GM12878 (cell line): Measurements from ENCODE around the gene PRM2. TPM values are rescaled to one million over a fixed set of nuclear protein-coding genes. Genes with fewer than 3 reads are reported as not detected.

Experiments used
- ATAC-seq: fragments of 200-7000 bp; cut with Tn5 transposase; 3 replicates; pipeline ENCODE4 v1.9.1; 2020; ENCODE audit warnings: mild to moderate bottlenecking, moderate library complexity
- BruUV-seq: library from RNA; stranded (reverse); fragments of 400-500 nt; replicated peaks from 2 replicates; lab custom pipeline; 2021; lab: Mats Ljungman, UMichigan
- CTCF ChIA-PET: fragments of 300-600 bp; sonication (Branson Sonifier 250); formaldehyde crosslinking; extraction: SDS; loops from one replicate; lab custom pipeline; 2021; ENCODE audit warnings: inconsistent platforms; lab: Yijun Ruan, JAX
- POLR2A ChIA-PET: fragments of 350-600 bp; formaldehyde crosslinking; extraction: SDS; loops from one replicate; lab custom pipeline; 2021; ENCODE audit warnings: inconsistent platforms; lab: Charles Lee
- RAD21 ChIA-PET: fragments of 300-600 bp; sonication (Branson Sonifier 250); formaldehyde crosslinking; loops from one replicate; lab custom pipeline; 2023; ENCODE audit warnings: antibody characterized with exemption; ENCODE audit not compliant: unreplicated experiment; lab: Charles Lee
- SMC1A ChIA-PET: fragments of 300-600 bp; sonication (Branson Sonifier 250); formaldehyde crosslinking; loops from one replicate; lab custom pipeline; 2023; ENCODE audit not compliant: unreplicated experiment, uncharacterized antibody; lab: Charles Lee
- DNase-seq: peaks from one replicate; pipeline ENCODE4 v3.0.0-alpha.2; 2011; ENCODE audit warnings: low read depth, low spot score
- FAIRE-seq: peaks from 3 replicates; lab custom pipeline; 2011; peaks lifted over from hg19 to GRCh38; lab: Jason Lieb, UNC
- H2AFZ ChIP-seq: 2 replicates; pipeline ENCODE4 v1.6.0; 2011; ENCODE audit warnings: low read depth, low read length, control low read depth; ENCODE audit not compliant: control insufficient read depth
- H3K27ac ChIP-seq: 2 replicates; pipeline ENCODE4 v1.5.1; 2011; ENCODE audit warnings: control low read depth; ENCODE audit not compliant: control insufficient read depth, insufficient read depth
- H3K27me3 ChIP-seq, 2 experiments: replicated peaks in 1 of 2; 2 replicates each; pipeline versions ENCODE4 v1.6.0 to v1.6.1; 2011; ENCODE audit warnings: low read length in 1 of 2; ENCODE audit not compliant: control insufficient read depth in 2 of 2, insufficient read depth in 2 of 2
- H3K36me3 ChIP-seq, 2 experiments: 2 replicates each; pipeline ENCODE4 v1.5.1; 2011; ENCODE audit warnings: low read length in 1 of 2; ENCODE audit not compliant: control insufficient read depth in 2 of 2, insufficient read depth in 2 of 2
- H3K4me1 ChIP-seq: 2 replicates; pipeline ENCODE4 v1.6.1; 2011; ENCODE audit warnings: mild to moderate bottlenecking, low read length, moderate library complexity, mixed read lengths; ENCODE audit not compliant: control insufficient read depth, insufficient read depth
- H3K4me2 ChIP-seq: 2 replicates; pipeline ENCODE4 v1.6.0; 2011; ENCODE audit warnings: control low read depth; ENCODE audit not compliant: control insufficient read depth, insufficient read depth
- H3K4me3 ChIP-seq: fragments of 200-600 bp; sonication (generic); 2 replicates; pipeline ENCODE4 v1.5.1; 2016
- H3K79me2 ChIP-seq: 2 replicates; pipeline ENCODE4 v1.6.0; 2011; ENCODE audit warnings: low read length; ENCODE audit not compliant: control insufficient read depth, insufficient read depth
- H3K9ac ChIP-seq: 2 replicates; pipeline ENCODE4 v1.8.0; 2011; ENCODE audit warnings: low read length, control low read depth, mixed read lengths; ENCODE audit not compliant: control insufficient read depth, insufficient read depth
- H3K9me3 ChIP-seq: replicated peaks from 3 replicates; pipeline ENCODE4 v1.5.1; 2011; ENCODE audit warnings: mild to moderate bottlenecking, low read length; ENCODE audit not compliant: control insufficient read depth, insufficient read depth
- H4K20me1 ChIP-seq: 2 replicates; pipeline ENCODE4 v1.6.0; 2011; ENCODE audit not compliant: control insufficient read depth, insufficient read depth
- RFX5 ChIP-seq: IDR thresholded peaks from 2 replicates; pipeline ENCODE4 v1.6.1; 2011; ENCODE audit warnings: low read depth, low read length, improper control_type of control experiment
- SMAD1 ChIP-seq: fragments of 450-650 bp; IDR thresholded peaks from 2 replicates; pipeline ENCODE4 v1.6.1; 2018; ENCODE audit warnings: mild to moderate bottlenecking, low read depth; ENCODE audit not compliant: partially characterized antibody
- SP1 ChIP-seq: IDR thresholded peaks from one replicate; pipeline ENCODE4 v1.6.1; 2011; ENCODE audit warnings: low read depth, low read length
- TCF3 ChIP-seq: IDR thresholded peaks from 2 replicates; pipeline ENCODE4 v1.6.1; 2012; ENCODE audit warnings: low read depth, mild to moderate bottlenecking, low read length, borderline replicate concordance; ENCODE audit not compliant: insufficient read depth
- ZBTB4 ChIP-seq: fragments of 450-650 bp; formaldehyde crosslinking; IDR thresholded peaks from 2 replicates; pipeline ENCODE4 v1.4.0; 2022; ENCODE audit warnings: mild to moderate bottlenecking, moderate library complexity
- WGBS: methylation state at CpG from one replicate; pipeline ENCODE4 v1.1.6; 2016; ENCODE audit warnings: low lambda C conversion rate; ENCODE audit not compliant: insufficient replicate concordance, insufficient coverage; ENCODE audit errors: missing lambda C conversion rate; 5-methylcytosine and 5-hydroxymethylcytosine counted together
- in situ Hi-C: fragments of 300-500 bp; cut with MboI; formaldehyde crosslinking; loops from 9 replicates; pipeline ENCODE4 v1.14.3; 2018; ENCODE audit warnings: mixed read lengths
- intact Hi-C: fragments of 100-400 bp; cut with micrococcal nuclease; formaldehyde crosslinking; loops from one replicate; pipeline ENCODE4 v1.14.2; 2022; ENCODE audit not compliant: unreplicated experiment
- polyA plus RNA-seq, 11 experiments: library from polyadenylated mRNA; depleted of rRNA in 4 of 11; unstranded in 6 of 11; stranded (reverse) in 5 of 11; fragments of >200 nt; fragmentation: Nextera tagmentation in 4 of 11; fragmentation: Illumina TruSeq in 1 of 11; extraction: Ambion mirVana in 4 of 11; extraction: Trizol in 1 of 11; gene quantifications; 1 replicate in 1 of 11; 2 replicates in 10 of 11; pipeline versions ENCODE4 v1.2.1 to v1.2.3, GENCODE V29; 2011 to 2016; ENCODE audit warnings: inconsistent platforms in 2 of 11, missing spikeins in 2 of 11, low read depth in 1 of 11
- total RNA-seq, 4 experiments: library from RNA; depleted of rRNA in 3 of 4; stranded (reverse); fragments of >200 nt in 3 of 4; fragmentation: Illumina TruSeq in 1 of 4; extraction: Trizol in 1 of 4; gene quantifications; 2 replicates each; pipeline versions ENCODE4 v1.2.1 to v1.2.3, GENCODE V29; 2013 to 2021

PRM2 gene
- total and polyA plus RNA-seq, 10 of the 15 experiments (the other 5 are each of a cell fraction or from before 2014, with no cell fraction given): not detected

DNA sequence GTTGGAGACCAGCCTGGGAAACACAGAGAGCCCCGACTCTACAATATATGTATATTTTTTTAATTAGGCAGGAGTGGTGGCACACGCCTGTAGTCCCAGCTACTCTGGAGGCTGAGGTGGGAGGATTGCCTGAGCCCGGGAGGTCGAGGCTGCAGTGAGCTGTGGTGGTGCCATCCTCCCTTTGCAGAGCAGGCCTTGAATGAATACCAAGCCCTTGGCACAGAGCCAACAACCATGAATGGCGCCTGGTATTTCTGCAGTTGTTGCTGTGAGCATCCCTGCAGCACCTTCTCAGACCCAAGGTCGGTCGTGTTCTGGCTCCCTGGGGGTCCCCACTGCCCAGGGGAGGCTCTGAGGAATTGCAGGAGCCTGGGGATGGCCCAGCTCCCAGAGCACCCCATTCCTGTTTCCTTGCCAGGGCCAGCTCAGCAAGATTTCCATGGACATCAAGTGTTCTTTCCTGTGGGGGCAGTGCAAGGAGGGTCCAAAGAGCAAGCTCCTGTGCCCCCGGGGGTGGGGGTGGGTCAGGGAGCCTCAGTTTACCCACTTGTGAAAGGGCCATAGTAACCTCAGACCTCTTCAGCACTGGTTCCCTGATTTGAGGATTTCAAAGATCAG, 43.4 kb upstream of the PRM2 start:
- H3K27me3 ChIP-seq: no peaks in the 10 kb centered on the region; a peak in 1 of 4 replicates
- in situ Hi-C loops (no loop called here), intact Hi-C loops (no loop called here)
- H3K9ac ChIP-seq: no peak overlapping the region
- ChIA-PET SMC1A (interaction anchor here (1.3 to 1.5 kb wide), 2 partner anchors 16 to 30 kb away, joined by 3 to 4 read pairs; no protein-coding TSS in a partner anchor), CTCF (interaction anchor here (0.7 kb wide), 1 partner anchor 267 kb away, joined by 3 read pairs; no protein-coding TSS in a partner anchor), POLR2A (no interaction called here)
- no peaks in the 10 kb centered on the region for H4K20me1 ChIP-seq
- H3K4me1 ChIP-seq: peaks cover 7% of the 10 kb centered on the region; the same call in 1 of the 2 replicates
- no peak for FAIRE-seq
- DNase-seq: no peak
- no peak overlapping the region for H3K4me3 ChIP-seq
- H3K9me3 ChIP-seq: no peaks in the 10 kb centered on the region; the same call in 2 of the 3 replicates
- WGBS: 38% methylated on average over 8 of the region's 8 CpGs
- H3K4me2 ChIP-seq: no peak overlapping the region
- H2AFZ ChIP-seq: no peak overlapping the region
- H3K79me2 ChIP-seq: no peaks in the 10 kb centered on the region
- H3K27ac ChIP-seq: no peak overlapping the region
- H3K36me3 ChIP-seq: no peaks in the 10 kb centered on the region
- no TSS peak for BruUV-seq
- no peak for TF ChIP-seq TCF3
- peak; percentile 52 for TF ChIP-seq SMAD1
- no peak for TF ChIP-seq RFX5
- TF ChIP-seq SP1: no peak
- no peak for TF ChIP-seq ZBTB4 (CRISPR knock-in tag)
- TF ChIP-seq, all 136 proteins: peak for 1
- no peak for ATAC-seq
- RAD21 ChIA-PET: no interaction called here
